Occipital lobe (tissue), 3 donors: ENCODE data around the gene SOS2. TPM values are rescaled to one million over a fixed set of nuclear protein-coding genes. Genes with fewer than 3 reads are reported as not detected.
A peak's percentile ranks its signal among the peaks of the same experiment; 100 is the strongest.
"Not testable (repeated sequence)": the region's sequence is repeated elsewhere in the genome, so short reads cannot be mapped to it uniquely, and the experiment has no call there.

Experiments
- DNase-seq: peaks from one replicate; lab custom pipeline; 2025; lab: John Stamatoyannopoulos, UW
- small RNA-seq: library from RNA; depleted of rRNA; stranded (forward); fragments of <200 nt; gene quantifications from one replicate; pipeline ENCODE3, GENCODE V24; 2014
- total RNA-seq: library from RNA; depleted of rRNA; stranded (reverse); fragments of >200 nt; gene quantifications from one replicate; pipeline ENCODE4 v1.2.3, GENCODE V29; 2014

The SOS2 gene
- total RNA-seq, 1 donor from 2014 or later = 83.6 TPM

DNA sequence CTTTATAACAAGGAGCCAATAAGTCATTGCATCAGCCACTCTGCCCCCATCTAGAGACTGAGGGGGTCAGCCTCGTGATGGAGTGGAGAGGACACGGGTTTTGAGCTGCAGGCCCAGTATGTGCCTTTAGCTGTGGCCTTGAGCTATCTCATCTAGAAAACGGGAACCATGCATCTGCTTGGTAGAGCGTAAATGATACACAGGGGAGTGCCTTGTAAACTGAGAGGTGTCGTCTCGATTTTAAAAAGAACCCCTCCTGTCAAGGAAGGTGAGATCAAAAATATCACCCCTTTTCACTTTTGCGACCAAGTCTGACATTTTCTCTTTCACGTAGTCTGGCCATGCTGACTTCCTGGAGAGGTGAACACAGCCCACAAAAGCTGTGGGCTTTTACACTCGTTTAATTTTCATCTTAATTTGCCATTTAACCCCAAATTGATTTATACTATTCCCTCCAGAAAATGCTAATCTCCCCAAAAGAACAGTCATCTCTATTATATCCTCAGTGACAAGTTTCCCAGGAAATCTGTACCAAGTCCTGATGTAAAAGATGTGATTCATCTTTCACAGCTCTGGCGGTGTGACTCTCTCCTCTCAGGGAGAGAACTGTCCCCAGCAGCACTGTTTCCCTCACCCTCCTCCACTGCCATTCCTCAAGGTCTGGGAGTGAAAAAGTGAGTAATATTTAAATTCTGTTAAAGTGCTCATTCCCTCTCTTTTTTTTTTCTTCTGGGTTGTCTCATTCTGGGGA lies 145.6 kb downstream of the SOS2 start:
- peak; percentile 18 for DNase-seq

DNA sequence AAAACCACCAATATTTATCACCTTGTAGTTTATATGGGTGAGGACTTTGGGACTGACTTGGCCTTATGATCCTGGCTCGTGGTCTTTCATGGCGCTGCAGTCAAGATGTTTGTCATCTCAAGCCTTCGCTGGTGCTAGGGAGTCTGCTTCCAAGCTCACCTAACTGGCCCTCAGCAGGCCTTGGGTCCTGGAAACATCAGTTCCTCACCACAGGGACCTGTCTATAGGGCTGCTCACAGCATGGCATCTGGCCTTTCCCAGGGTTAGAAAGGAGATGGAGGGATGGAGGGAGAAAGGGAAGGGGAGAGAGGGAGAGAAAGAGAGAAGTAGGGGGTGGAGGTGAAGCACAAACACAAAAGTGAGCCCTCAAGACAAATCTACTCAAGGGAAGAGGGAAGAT lies 146.7 kb downstream of the SOS2 start:
- DNase-seq = no peak

DNA sequence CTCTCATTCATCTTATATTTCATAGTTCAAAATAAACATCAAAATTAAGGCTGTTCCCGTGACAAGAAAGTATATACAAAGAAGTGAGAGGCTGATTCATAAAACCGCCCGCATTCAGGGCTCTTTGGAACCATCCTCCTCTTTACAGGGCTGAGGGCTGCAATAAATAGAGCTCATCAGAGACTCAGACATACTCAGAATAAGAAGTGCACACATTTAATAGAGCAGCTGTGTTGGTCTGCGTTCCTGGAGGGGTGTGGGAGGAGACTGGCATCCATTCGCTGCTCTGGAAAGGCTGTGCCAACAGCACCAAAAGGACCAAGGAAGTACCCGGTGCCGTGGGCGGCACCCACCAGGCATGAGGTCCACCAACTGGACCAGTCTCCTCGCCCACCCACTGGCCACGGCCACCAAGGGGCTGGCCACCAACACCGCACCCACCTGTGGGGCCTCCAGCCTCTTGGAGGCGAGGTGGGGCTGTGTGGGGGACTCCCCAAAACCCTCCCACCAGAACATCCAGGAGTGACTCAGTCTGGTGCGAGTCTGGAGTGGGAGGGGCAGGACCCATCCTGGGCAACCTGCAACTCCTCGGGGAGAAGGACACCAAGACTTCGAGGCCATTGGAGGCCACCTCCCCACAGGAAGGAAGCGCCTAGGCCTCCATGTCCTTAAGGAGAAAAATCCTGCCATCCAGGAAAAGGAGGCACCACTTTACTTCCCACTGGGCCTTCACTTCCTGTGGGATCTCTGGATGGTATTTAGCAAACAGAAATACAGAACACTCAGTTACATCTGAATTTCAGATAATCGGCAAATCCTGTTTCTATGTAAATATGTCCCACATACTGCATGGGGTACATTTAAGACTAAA lies 147.7 kb downstream of the SOS2 start:
- no peak for DNase-seq

DNA sequence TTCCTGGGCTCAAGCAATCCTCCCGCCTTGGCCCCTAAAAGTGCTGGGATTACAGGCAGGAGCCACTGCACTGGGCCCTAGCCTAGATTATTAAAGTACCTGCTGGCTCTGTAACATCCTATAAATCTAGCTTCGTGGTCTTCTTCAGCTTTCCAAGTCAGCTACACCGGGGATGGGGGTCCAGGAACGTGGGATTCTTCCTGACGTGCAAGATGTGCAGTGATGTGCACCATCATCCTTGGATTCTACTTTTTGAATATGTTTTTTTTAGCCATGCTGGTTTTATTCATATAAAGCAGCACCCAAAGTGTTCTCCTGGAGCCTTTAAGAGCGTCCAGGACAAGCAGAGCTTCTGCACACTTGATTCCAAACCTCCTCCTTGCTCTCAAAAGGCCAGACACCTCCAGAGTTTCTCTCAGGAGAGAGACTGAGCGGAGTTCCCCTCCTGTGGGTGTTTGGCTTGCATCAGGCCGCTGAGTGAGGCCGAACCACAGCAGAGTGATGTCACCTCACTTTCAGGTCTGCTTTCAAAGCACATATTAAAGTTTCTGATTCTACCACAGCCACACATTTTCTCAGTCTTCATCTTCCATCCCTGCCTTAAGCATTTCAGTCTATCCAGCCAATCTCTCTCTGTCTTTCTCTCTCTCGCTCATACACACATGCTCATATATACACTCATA lies 148.5 kb downstream of the SOS2 start:
- DNase-seq = no peak

DNA sequence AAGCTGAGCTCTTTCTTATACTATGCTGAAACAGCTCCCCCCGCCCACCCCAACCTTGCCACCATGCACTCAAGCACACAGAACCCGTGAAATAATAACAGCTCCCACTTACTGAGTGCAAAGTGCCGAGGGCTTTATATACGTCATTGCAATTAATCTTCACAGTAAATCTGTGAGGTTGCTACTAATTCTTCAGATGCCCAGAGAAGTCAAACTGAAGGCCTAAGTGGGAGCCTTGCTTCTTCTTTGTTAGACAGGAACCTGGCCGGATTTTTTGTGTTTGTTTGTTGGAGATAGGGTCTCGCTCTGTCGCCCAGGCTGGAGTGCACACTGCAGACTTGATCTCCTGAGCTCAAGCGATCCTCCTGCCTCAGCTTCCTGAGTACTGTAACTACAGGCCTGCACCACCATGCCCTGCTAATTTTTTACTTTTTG lies 149.1 kb downstream of the SOS2 start:
- no peak for DNase-seq

DNA sequence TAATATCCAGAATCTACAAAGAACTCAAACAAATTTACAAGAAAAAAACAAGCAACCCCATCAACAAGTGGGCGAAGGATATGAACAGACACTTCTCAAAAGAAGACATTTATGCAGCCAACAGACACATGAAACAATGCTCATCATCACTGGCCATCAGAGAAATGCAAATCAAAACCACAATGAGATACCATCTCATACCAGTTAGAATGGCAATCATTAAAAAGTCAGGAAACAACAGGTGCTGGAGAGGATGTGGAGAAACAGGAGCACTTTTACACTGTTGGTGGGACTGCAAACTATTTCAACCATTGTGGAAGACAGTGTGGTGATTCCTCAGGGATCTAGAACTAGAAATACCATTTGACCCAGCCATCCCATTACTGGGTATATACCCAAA lies 152.3 kb downstream of the SOS2 start:
- not testable (repeated sequence) for DNase-seq

DNA sequence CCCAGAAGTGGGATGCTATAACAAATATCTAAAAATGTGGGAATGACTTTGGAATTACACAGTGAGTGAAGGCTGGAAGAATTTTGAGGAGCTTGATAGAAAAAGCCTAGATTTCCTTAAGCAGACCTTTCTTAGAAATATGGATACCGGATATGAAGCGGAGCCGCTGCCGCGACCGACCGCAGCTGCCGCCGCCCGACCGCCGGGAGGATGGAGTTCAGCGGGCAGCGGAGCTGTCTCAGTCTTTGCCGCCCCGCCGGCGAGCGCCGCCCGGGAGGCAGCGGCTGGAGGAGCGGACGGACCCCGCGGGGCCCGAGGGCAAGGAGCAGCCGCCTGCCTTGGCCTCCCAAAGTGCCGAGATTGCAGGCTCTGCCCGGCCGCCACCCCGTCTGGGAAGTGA lies 157.7 kb downstream of the SOS2 start:
- DNase-seq = not testable (repeated sequence)

DNA sequence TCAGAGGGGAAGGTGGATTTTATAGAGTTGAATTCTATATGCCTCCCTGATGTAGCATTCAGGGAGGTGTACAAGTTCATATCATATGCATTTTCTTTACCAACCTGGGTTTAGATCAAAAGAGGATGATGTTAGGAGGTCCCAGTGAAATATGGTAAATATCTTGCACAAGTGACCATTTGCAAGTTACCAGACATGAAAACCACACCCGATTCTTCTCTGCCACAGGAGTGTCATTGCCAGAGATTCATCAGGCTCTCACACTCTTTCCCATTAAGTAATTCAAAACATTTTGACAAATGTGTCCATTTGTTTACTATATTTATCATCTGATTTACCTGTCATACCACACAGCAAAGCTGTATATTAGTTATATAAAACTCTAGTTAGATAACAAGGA lies 159.0 kb downstream of the SOS2 start:
- DNase-seq = no peak

DNA sequence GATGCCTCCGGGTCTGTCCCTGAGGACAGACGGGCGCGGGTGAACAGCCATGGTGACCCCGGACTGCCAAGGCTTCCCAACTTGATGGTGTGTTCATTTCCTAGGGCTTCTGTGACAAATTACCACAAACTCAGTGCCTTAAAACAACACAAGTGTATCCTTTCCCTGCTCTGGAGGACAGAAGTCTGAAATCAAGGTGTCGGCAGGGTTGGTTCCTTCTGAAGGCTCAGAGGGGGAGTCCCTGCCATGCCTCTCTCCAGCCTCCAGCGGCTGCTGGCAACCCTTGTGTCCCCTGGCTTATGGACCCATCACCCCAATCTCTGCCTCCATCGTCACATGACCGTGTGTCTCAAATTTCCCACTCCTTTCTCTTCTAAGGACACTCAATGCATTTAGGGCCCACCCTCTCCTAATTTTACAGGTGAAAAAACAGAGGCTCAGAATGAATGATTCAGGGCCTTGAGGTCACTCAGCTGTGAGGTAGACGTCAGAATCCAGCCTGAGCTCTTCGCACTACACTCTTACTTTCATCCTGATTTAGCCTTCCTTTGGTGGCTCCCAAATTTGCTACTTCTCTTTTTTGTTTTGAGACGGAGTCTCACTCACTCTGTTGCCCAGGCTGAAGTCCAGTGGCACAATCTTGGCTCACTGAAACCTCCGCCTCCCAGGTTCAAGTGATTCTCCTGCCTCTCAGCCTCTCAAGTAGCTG lies 160.4 kb downstream of the SOS2 start:
- DNase-seq = no peak

DNA sequence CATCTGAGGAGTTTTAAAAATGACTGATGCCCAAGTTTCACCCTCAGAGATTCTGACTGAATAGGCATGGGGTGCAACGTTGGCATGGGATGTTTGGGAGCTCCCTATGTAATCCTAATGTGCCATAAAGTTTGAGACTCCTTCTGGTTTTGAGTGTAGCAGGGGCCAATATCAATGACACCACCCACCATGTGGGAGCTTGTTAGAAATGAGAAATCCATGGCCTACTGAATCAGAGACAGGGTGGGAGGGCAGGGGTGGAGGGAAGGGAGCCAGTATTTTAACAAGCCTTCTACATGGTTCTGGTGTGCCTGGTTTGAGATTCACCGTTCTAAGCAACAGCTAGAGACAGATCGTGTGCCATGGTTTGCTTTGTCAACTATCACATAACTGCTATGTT lies 161.1 kb downstream of the SOS2 start:
- no peak for DNase-seq

DNA sequence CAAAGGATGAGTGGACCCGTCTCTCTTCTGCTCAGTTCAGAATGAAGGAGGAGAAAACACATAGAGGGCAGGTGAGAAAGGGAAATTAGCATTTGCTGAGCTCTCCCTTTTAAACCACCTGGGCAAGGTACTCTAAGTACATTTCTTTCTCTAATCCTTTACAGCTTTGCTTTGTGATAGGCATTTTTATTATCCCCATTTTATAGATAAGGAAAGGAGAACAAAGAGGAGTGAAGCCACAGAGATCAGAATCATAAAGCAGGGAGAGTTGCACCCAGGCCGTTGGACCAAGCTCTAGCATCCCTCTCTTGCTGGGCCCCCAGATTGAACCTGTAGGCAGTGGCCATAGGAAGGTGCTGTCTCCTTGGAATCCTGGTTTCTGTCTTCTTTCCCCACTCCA lies 162.1 kb downstream of the SOS2 start:
- no peak for DNase-seq

DNA sequence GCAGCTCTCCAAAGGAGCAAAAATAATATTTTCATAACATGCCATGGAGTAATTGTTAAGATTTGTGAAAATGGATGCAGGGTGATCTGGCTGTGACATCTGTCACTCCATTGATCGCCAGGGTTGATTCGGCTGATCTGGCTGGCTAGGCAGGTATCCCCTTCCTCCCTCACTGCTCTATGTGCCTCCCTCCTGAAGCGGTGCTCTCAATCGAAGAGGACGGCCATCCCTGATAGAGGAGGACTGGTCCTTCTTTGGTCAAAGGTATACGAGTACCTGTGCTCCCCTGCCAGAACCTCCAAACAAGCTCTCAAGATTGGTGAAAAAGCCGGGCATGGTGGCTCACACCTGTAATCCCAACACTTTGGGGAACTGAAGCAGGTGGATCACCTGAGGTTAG lies 162.9 kb downstream of the SOS2 start:
- DNase-seq = no peak

DNA sequence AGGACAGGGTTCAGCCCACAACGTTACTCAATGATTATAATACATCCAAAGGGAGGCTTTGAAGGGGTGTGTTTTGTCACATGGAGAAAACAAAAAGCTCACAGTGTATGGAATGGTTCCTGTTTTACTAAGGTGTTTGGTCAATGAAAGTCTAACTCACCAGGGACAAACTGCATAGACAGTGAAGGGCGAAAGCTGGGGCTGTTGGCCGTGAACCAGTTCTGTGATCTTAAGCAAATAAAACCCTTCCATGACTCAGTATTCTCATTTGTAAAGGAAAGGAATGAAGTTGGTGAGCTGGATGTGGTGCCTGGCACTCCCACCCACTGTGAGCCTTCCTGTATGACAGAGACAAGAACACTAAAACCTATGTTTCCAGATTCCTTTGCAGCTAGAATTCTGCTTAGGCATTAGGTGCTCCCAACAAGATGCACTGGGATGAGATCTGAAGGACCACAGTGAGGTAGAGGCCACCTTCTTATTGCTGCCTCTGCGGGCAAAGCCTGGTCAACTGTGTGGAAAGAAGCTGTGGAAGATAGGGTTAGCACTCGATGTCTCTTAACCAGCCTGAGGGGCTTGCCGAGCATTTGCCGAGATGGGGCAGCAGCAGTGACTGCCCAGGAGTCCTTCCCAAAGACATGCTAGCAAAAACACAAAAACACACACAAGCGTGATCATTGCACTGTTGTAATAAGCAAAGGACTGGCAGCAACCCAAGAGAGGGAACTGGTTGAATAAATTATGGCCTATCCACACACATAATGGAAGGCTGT lies 163.5 kb downstream of the SOS2 start:
- DNase-seq = no peak

Small RNA genes within 50 kb of the gene (small RNA-seq; reads per million reads assigned to genes)
- gene RF00019 = not detected

Other genes starting within 250 kb of the SOS2 start
- gene VCPKMT, start 115.0 kb downstream of the SOS2 start, total RNA-seq = 12.0 TPM
- gene L2HGDH, start 80.7 kb upstream of the SOS2 start, total RNA-seq = 18.6 TPM
- 15.9 TPM for gene DMAC2L, start 80.7 kb upstream of the SOS2 start, total RNA-seq
- 17.5 TPM for gene CDKL1, start 165.3 kb upstream of the SOS2 start, total RNA-seq